ENCODE results near the gene PGAP3. TPM values are rescaled to one million over a fixed set of nuclear protein-coding genes. Genes with fewer than 3 reads are reported as not detected.

Gene PGAP3
- total RNA-seq, 1 experiment from 2014 or later, result 29.0 TPM

GRCh38 chr17:39653316-39653661 lies 34.6 kb downstream of the PGAP3 start:
- Histone ChIP-seq H3K4me1 (ENCODE audit: insufficient read depth, low read length) (peaks cover 9% of the 10 kb centered on the region; the same call in 1 of the 2 replicates), H3K4me2 (ENCODE audit: insufficient read depth, insufficient read length, low read length) (no peak overlapping the region), H3K4ac (ENCODE audit: low read depth, low read length) (no peak overlapping the region), H4K20me1 (ENCODE audit: control insufficient read depth, insufficient read depth, insufficient read length) (no peaks in the 10 kb centered on the region), H3T11ph (ENCODE audit: low read length) (no peak overlapping the region), H3K23ac (ENCODE audit: insufficient read length, low read depth, low read length) (no peak overlapping the region), H3K14ac (ENCODE audit: insufficient read depth, low read length) (no peak overlapping the region), H4K91ac (ENCODE audit: insufficient read length, low read depth, low read length) (no peak overlapping the region), H3K79me2 (ENCODE audit: insufficient read depth, low read length) (no peaks in the 10 kb centered on the region), H4K8ac (replicated peaks; ENCODE audit: insufficient read length, low read depth, low read length) (no peak overlapping the region), H3K56ac (ENCODE audit: insufficient read length, low read depth, low read length) (no peak overlapping the region), H2AFZ (ENCODE audit: low read length) (no peak overlapping the region), H2AK5ac (ENCODE audit: insufficient read length, low read length) (no peak overlapping the region), H2BK120ac (ENCODE audit: low read depth, low read length, poor library complexity, severe bottlenecking) (no peak overlapping the region), H3K27ac (ENCODE audit: insufficient read length, low read depth, low read length) (no peak overlapping the region), H3K9ac (ENCODE audit: extremely low read depth, insufficient read length, low read length) (no peak overlapping the region), H3K27me3 (ENCODE audit: insufficient read depth, low read length) (no peaks in the 10 kb centered on the region), H3K23me2 (ENCODE audit: insufficient read length, low read depth, low read length, poor library complexity, severe bottlenecking) (no peaks in the 10 kb centered on the region), H3K9me3 (ENCODE audit: control insufficient read depth, low read depth, low read length) (no peaks in the 10 kb centered on the region), H2BK12ac (ENCODE audit: insufficient read length, low read depth, low read length) (no peak overlapping the region), H4K5ac (ENCODE audit: insufficient read length, low read depth, low read length) (no peak overlapping the region), H2BK5ac (ENCODE audit: insufficient read length, low read length) (no peak overlapping the region), H3K79me1 (ENCODE audit: insufficient read depth, low read depth, low read length, poor library complexity, severe bottlenecking) (no peaks in the 10 kb centered on the region), H3K18ac (ENCODE audit: insufficient read length, low read depth, low read length) (no peak overlapping the region), H2BK20ac (ENCODE audit: low read depth, low read length, poor library complexity, severe bottlenecking) (no peak overlapping the region), H2BK15ac (ENCODE audit: low read depth, low read length) (no peak overlapping the region)
- peak overlapping the region in 2 of 3 experiments; percentile 61 to 90; a peak in 2 of 7 replicates for H3K27ac Mint-ChIP-seq
- no peaks in the 10 kb centered on the region for H3K27me3 Mint-ChIP-seq (ENCODE audit: low read depth)
- no peaks in the 10 kb centered on the region for H3K9me3 Mint-ChIP-seq
- TF ChIP-seq CTCF (conservative IDR thresholded peaks at IDR 0.05), result no peak
- peaks cover 0 to 22% (median 4%) of the 10 kb centered on the region in 3 experiments; a peak in 6 of 7 replicates for H3K36me3 Mint-ChIP-seq (ENCODE audit: insufficient read depth in 1 of 3, low read depth in 3 of 3)
- no CpG with 5 or more reads among the region's 12 CpGs for WGBS (ENCODE audit: extremely low coverage, insufficient read length, low lambda C conversion rate)
- DNase-seq, result no peak
- H3K4me3 Mint-ChIP-seq, result no peak overlapping the region; a peak in 1 of 5 replicates
- H3K4me1 Mint-ChIP-seq, result peaks cover 31 to 65% of the 10 kb centered on the region in 2 experiments
